GM19239 (cell line): ENCODE results near the gene FBXW8.

Experiments used
- DNase-seq: peaks from one replicate; pipeline ENCODE4 v3.0.0; 2011; ENCODE audit warnings: low spot score; ENCODE audit not compliant: insufficient read length
- FAIRE-seq: peaks from 2 replicates; lab custom pipeline; 2011; peaks lifted over from hg19 to GRCh38; lab: Jason Lieb, UNC

FBXW8 gene

GRCh38 chr12:117067016-117067415 lies 156.3 kb downstream of the FBXW8 start:
- DNase-seq (no peak), FAIRE-seq (no peak)

- FAIRE-seq (no peak), DNase-seq (no peak)
Observed at GRCh38 chr12:117067638-117068037, 156.9 kb downstream of the FBXW8 start.

GRCh38 chr12:117068492-117068891 lies 157.7 kb downstream of the FBXW8 start:
- DNase-seq (no peak), FAIRE-seq (no peak)

GRCh38 chr12:117069101-117069797 lies 158.5 kb downstream of the FBXW8 start:
- DNase-seq, result no peak
- no peak for FAIRE-seq

GRCh38 chr12:117069926-117070900 lies 159.5 kb downstream of the FBXW8 start:
- FAIRE-seq (no peak), DNase-seq (no peak)

- DNase-seq (no peak), FAIRE-seq (no peak)
Observed at GRCh38 chr12:117071009-117071408, 160.3 kb downstream of the FBXW8 start.

GRCh38 chr12:117072106-117072505 lies 161.4 kb downstream of the FBXW8 start:
- FAIRE-seq, result no peak
- no peak for DNase-seq

- FAIRE-seq (no peak), DNase-seq (no peak)
Observed at GRCh38 chr12:117072736-117073490, 162.2 kb downstream of the FBXW8 start.

- no peak for DNase-seq
- FAIRE-seq, result no peak
Observed at GRCh38 chr12:117073611-117074010, 162.9 kb downstream of the FBXW8 start.

- FAIRE-seq (no peak), DNase-seq (no peak)
Observed at GRCh38 chr12:117076410-117077372, 165.9 kb downstream of the FBXW8 start.

- DNase-seq, result no peak
- FAIRE-seq, result no peak
Observed at GRCh38 chr12:117079487-117079886, 168.7 kb downstream of the FBXW8 start.

GRCh38 chr12:117080661-117081144 lies 170.0 kb downstream of the FBXW8 start:
- no peak for DNase-seq
- no peak for FAIRE-seq
